ENCODE data around the gene MICALL2.

Gene MICALL2

DNA sequence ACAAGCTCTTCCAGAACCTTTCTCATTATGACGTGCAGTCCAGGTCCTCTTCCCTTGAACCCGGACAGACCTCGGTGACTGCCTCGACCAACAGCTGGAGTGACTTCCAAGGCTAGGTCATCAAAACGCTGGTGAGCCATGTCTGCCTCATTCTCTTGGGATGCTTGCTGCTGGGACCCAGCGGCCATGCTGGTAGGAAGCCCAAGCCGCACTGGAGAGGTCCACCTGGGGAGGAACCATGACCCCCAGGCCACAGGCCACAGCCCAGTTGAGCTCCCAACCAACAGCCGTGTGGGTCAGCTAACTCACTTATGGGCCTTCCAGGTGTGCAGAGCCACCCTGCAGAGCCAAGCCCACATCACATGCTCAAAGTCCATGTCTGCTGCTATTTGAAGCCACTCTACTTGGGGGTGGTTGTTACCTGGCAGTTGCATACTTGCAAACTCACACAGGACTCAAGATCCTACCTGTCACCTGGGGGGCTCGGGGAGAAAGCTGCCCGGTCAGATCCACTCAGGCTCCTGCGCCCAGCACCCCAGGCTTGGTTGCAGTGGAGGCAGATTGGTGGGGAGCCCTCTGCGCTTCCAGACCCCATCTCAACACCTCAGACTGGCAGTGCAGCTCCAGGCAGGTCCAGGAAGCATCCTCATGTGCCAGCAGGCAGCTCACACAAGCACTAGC is 57.0 kb downstream of the MICALL2 start:
- Histone ChIP-seq H3K9me3 (ENCODE audit: control insufficient read depth, low read length) (peaks cover 10% of the 10 kb centered on the region), H3K79me1 (replicated peaks; ENCODE audit: low read length, poor library complexity, severe bottlenecking) (no peaks in the 10 kb centered on the region), H4K8ac (ENCODE audit: low read length) (no peak overlapping the region), H3K23ac (ENCODE audit: low read length in 2 of 2) (no peak overlapping the region), H3K4ac (ENCODE audit: low read depth in 1 of 2, low read length in 2 of 2) (no peak overlapping the region), H2AK5ac (ENCODE audit: low read length, severe bottlenecking) (no peak overlapping the region), H2BK120ac (ENCODE audit: low read depth, low read length) (no peak overlapping the region), H3K18ac (ENCODE audit: low read depth in 1 of 2, low read length in 2 of 2) (no peak overlapping the region), H3K4me2 (ENCODE audit: low read length, poor library complexity, severe bottlenecking) (no peak overlapping the region), H2BK12ac (ENCODE audit: low read length in 2 of 2) (no peak overlapping the region), H2BK15ac (ENCODE audit: low read depth, poor library complexity, severe bottlenecking) (no peak overlapping the region), H3K4me1 (ENCODE audit: control insufficient read depth, insufficient read depth, low read depth, low read length) (peaks cover 10% of the 10 kb centered on the region), H4K91ac (ENCODE audit: low read length) (no peak overlapping the region), H3K9ac (ENCODE audit: low read length) (no peak overlapping the region), H3K14ac (ENCODE audit: low read length in 2 of 2) (no peak overlapping the region), H2BK5ac (ENCODE audit: low read depth, low read length, poor library complexity, severe bottlenecking) (no peak overlapping the region), H2AFZ (ENCODE audit: low read depth, low read length) (no peak overlapping the region), H3K27ac (ENCODE audit: low read length, poor library complexity, severe bottlenecking) (no peak overlapping the region), H3K36me3 (ENCODE audit: control insufficient read depth in 1 of 2, insufficient read depth in 2 of 2, low read depth in 1 of 2, low read length in 2 of 2) (no peaks in the 10 kb centered on the region), H3K4me3 (ENCODE audit: insufficient read depth in 1 of 2, low read depth in 1 of 2, low read length in 2 of 2) (no peak overlapping the region), H3K27me3 (ENCODE audit: control insufficient read depth in 1 of 2, insufficient read depth in 1 of 2, low read length in 2 of 2) (peaks cover 64 to 79% of the 10 kb centered on the region in 2 experiments)
- no peak for DNase-seq
- 94% methylated on average over 11 of the region's 12 CpGs for WGBS

DNA sequence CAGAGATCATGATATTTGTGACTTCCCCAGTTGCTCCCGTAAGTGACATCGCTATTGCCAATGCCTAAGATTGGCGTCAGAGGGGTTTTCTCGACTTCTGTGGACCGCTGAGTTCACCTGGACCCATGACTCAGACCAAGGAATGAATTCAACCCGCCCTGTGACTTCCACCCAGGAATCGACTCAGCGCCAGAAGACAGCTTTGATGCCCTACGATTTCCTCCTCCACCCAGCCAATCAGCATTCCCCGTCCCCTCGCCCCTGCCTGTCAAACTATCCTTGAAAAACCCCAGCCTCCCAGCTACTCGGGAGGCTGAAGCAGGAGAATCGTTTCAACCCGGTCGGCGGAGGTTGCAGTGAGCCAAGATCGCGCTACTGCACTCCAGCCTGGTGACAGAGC is 58.3 kb downstream of the MICALL2 start:
- Histone ChIP-seq H3K4me1 (ENCODE audit: control insufficient read depth, insufficient read depth, low read depth, low read length) (peaks cover 10% of the 10 kb centered on the region), H2BK5ac (ENCODE audit: low read depth, low read length, poor library complexity, severe bottlenecking) (no peak overlapping the region), H3K36me3 (ENCODE audit: control insufficient read depth in 1 of 2, insufficient read depth in 2 of 2, low read depth in 1 of 2, low read length in 2 of 2) (no peaks in the 10 kb centered on the region), H3K14ac (ENCODE audit: low read length in 2 of 2) (no peak overlapping the region), H2BK15ac (ENCODE audit: low read depth, poor library complexity, severe bottlenecking) (no peak overlapping the region), H2AK5ac (ENCODE audit: low read length, severe bottlenecking) (no peak overlapping the region), H3K4me3 (ENCODE audit: insufficient read depth in 1 of 2, low read depth in 1 of 2, low read length in 2 of 2) (no peak overlapping the region), H2BK120ac (ENCODE audit: low read depth, low read length) (no peak overlapping the region), H3K79me1 (replicated peaks; ENCODE audit: low read length, poor library complexity, severe bottlenecking) (no peaks in the 10 kb centered on the region), H3K27me3 (ENCODE audit: control insufficient read depth in 1 of 2, insufficient read depth in 1 of 2, low read length in 2 of 2) (peaks cover 57 to 67% of the 10 kb centered on the region in 2 experiments), H4K91ac (ENCODE audit: low read length) (no peak overlapping the region), H4K8ac (ENCODE audit: low read length) (no peak overlapping the region), H2BK12ac (ENCODE audit: low read length in 2 of 2) (no peak overlapping the region), H3K18ac (ENCODE audit: low read depth in 1 of 2, low read length in 2 of 2) (no peak overlapping the region), H3K23ac (ENCODE audit: low read length in 2 of 2) (no peak overlapping the region), H2AFZ (ENCODE audit: low read depth, low read length) (no peak overlapping the region), H3K4ac (ENCODE audit: low read depth in 1 of 2, low read length in 2 of 2) (no peak overlapping the region), H3K27ac (ENCODE audit: low read length, poor library complexity, severe bottlenecking) (no peak overlapping the region), H3K4me2 (ENCODE audit: low read length, poor library complexity, severe bottlenecking) (no peak overlapping the region), H3K9ac (ENCODE audit: low read length) (no peak overlapping the region), H3K9me3 (ENCODE audit: control insufficient read depth, low read length) (peaks cover 10% of the 10 kb centered on the region)
- 67% methylated on average over 18 of the region's 18 CpGs for WGBS
- no peak for DNase-seq

DNA sequence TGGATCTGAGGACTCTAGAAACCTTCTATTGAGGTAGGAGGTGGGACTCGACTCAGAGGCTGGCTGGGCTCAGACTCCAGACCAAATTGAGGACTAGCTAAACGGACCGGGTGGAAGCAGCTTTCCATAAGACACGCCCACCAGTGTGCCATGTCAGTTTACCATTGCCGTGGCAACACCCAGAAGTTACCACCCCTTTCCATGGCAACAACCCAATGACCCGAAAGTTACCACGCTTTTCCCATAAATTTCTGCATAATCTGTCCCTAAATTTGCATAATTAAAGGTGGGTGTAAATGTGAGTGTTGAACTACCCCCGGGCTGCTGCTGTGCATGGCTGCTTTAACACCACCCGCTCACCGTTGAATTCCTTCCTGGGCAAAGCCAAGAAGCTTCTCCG is 58.9 kb downstream of the MICALL2 start:
- peaks cover 10% of the 10 kb centered on the region for H3K9me3 ChIP-seq (ENCODE audit: control insufficient read depth, low read length)
- H3K9ac ChIP-seq (ENCODE audit: low read length) = no peak overlapping the region
- H2BK5ac ChIP-seq (ENCODE audit: low read depth, low read length, poor library complexity, severe bottlenecking) = no peak overlapping the region
- no peak overlapping the region for H4K8ac ChIP-seq (ENCODE audit: low read length)
- no peak for DNase-seq
- H2AFZ ChIP-seq (ENCODE audit: low read depth, low read length) = no peak overlapping the region
- H3K4me3 ChIP-seq (ENCODE audit: insufficient read depth in 1 of 2, low read depth in 1 of 2, low read length in 2 of 2) = no peak overlapping the region
- H3K4me1 ChIP-seq (ENCODE audit: control insufficient read depth, insufficient read depth, low read depth, low read length) = peaks cover 10% of the 10 kb centered on the region
- H2BK15ac ChIP-seq (ENCODE audit: low read depth, poor library complexity, severe bottlenecking) = no peak overlapping the region
- no peak overlapping the region for H3K18ac ChIP-seq (ENCODE audit: low read depth in 1 of 2, low read length in 2 of 2)
- H4K91ac ChIP-seq (ENCODE audit: low read length) = no peak overlapping the region
- no peak overlapping the region for H2AK5ac ChIP-seq (ENCODE audit: low read length, severe bottlenecking)
- H2BK12ac ChIP-seq (ENCODE audit: low read length in 2 of 2) = no peak overlapping the region
- no peaks in the 10 kb centered on the region for H3K79me1 ChIP-seq (replicated peaks; ENCODE audit: low read length, poor library complexity, severe bottlenecking)
- H2BK120ac ChIP-seq (ENCODE audit: low read depth, low read length) = no peak overlapping the region
- no peak overlapping the region for H3K4me2 ChIP-seq (ENCODE audit: low read length, poor library complexity, severe bottlenecking)
- H3K4ac ChIP-seq (ENCODE audit: low read depth in 1 of 2, low read length in 2 of 2) = no peak overlapping the region
- no peak overlapping the region for H3K27ac ChIP-seq (ENCODE audit: low read length, poor library complexity, severe bottlenecking)
- no peaks in the 10 kb centered on the region for H3K36me3 ChIP-seq (ENCODE audit: control insufficient read depth in 1 of 2, insufficient read depth in 2 of 2, low read depth in 1 of 2, low read length in 2 of 2)
- no peak overlapping the region for H3K23ac ChIP-seq (ENCODE audit: low read length in 2 of 2)
- peaks cover 53 to 69% of the 10 kb centered on the region in 2 experiments for H3K27me3 ChIP-seq (ENCODE audit: control insufficient read depth in 1 of 2, insufficient read depth in 1 of 2, low read length in 2 of 2)
- H3K14ac ChIP-seq (ENCODE audit: low read length in 2 of 2) = no peak overlapping the region
- WGBS = 72% methylated on average over 8 of the region's 11 CpGs

- Histone ChIP-seq H4K8ac (ENCODE audit: low read length) (no peak overlapping the region), H4K91ac (ENCODE audit: low read length) (no peak overlapping the region), H3K27me3 (ENCODE audit: control insufficient read depth in 1 of 2, insufficient read depth in 1 of 2, low read length in 2 of 2) (peaks cover 54 to 67% of the 10 kb centered on the region in 2 experiments), H3K9me3 (ENCODE audit: control insufficient read depth, low read length) (peaks cover 19% of the 10 kb centered on the region), H3K23ac (ENCODE audit: low read length in 2 of 2) (no peak overlapping the region), H2BK5ac (ENCODE audit: low read depth, low read length, poor library complexity, severe bottlenecking) (no peak overlapping the region), H2AFZ (ENCODE audit: low read depth, low read length) (no peak overlapping the region), H3K4me2 (ENCODE audit: low read length, poor library complexity, severe bottlenecking) (no peak overlapping the region), H3K27ac (ENCODE audit: low read length, poor library complexity, severe bottlenecking) (no peak overlapping the region), H3K4me1 (ENCODE audit: control insufficient read depth, insufficient read depth, low read depth, low read length) (no peaks in the 10 kb centered on the region), H2BK12ac (ENCODE audit: low read length in 2 of 2) (no peak overlapping the region), H3K9ac (ENCODE audit: low read length) (no peak overlapping the region), H3K79me1 (replicated peaks; ENCODE audit: low read length, poor library complexity, severe bottlenecking) (no peaks in the 10 kb centered on the region), H3K14ac (ENCODE audit: low read length in 2 of 2) (no peak overlapping the region), H3K4ac (ENCODE audit: low read depth in 1 of 2, low read length in 2 of 2) (no peak overlapping the region), H2BK120ac (ENCODE audit: low read depth, low read length) (no peak overlapping the region), H2BK15ac (ENCODE audit: low read depth, poor library complexity, severe bottlenecking) (no peak overlapping the region), H2AK5ac (ENCODE audit: low read length, severe bottlenecking) (no peak overlapping the region), H3K4me3 (ENCODE audit: insufficient read depth in 1 of 2, low read depth in 1 of 2, low read length in 2 of 2) (no peak overlapping the region), H3K36me3 (ENCODE audit: control insufficient read depth in 1 of 2, insufficient read depth in 2 of 2, low read depth in 1 of 2, low read length in 2 of 2) (no peaks in the 10 kb centered on the region), H3K18ac (ENCODE audit: low read depth in 1 of 2, low read length in 2 of 2) (no peak overlapping the region)
- DNase-seq = peak; percentile 80
- WGBS = 71% methylated on average over 12 of the region's 12 CpGs
Observed at GRCh38 chr7:1397491-1398327, 61.6 kb downstream of the MICALL2 start.

All from mesenchymal stem cell (in vitro differentiated cells and primary cell).